HG03064 (cell line): ENCODE data around the gene CD24.
A peak's percentile ranks its signal among the peaks of the same experiment; 100 is the strongest.
"Not testable (repeated sequence)": the region's sequence is repeated elsewhere in the genome, so short reads cannot be mapped to it uniquely, and the experiment has no call there.

Experiments
- ATAC-seq: cut with Tn5 transposase; IDR thresholded peaks from one replicate; pipeline ENCODE4 v1.9.1; 2021; ENCODE audit warnings: low read depth; ENCODE audit not compliant: unreplicated experiment

CD24 gene

GRCh38 chr6:106974336-106974998 is at the start of gene CD24:
Gene CD24 (minus strand): TSS chr6:106974729. CDS start chr6:106974646, 83 bp downstream.
- ATAC-seq, result peak; percentile 24

- no peak for ATAC-seq
Observed at GRCh38 chr6:107021446-107022185, 47.1 kb upstream of the CD24 start.

- no peak for ATAC-seq
Observed at GRCh38 chr6:107020239-107020638, 45.7 kb upstream of the CD24 start.

GRCh38 chr6:107019628-107020027 is 45.1 kb upstream of the CD24 start:
- ATAC-seq, result not testable (repeated sequence)

- no peak for ATAC-seq
Observed at GRCh38 chr6:107019047-107019446, 44.5 kb upstream of the CD24 start.

- ATAC-seq, result no peak
Observed at GRCh38 chr6:107009499-107009898, 35.0 kb upstream of the CD24 start.

- ATAC-seq, result no peak
Observed at GRCh38 chr6:106997392-106998158, 23.0 kb upstream of the CD24 start.

- no peak for ATAC-seq
Observed at GRCh38 chr6:106995640-106996039, 21.1 kb upstream of the CD24 start.

GRCh38 chr6:106989737-106990136 is 15.2 kb upstream of the CD24 start:
- not testable (repeated sequence) for ATAC-seq

- ATAC-seq, result no peak
Observed at GRCh38 chr6:106988664-106989063, 14.1 kb upstream of the CD24 start.

GRCh38 chr6:106981926-106982325 is 7.4 kb upstream of the CD24 start:
- ATAC-seq, result no peak

GRCh38 chr6:106980926-106981325 is 6.4 kb upstream of the CD24 start:
- ATAC-seq, result no peak

- ATAC-seq, result no peak
Observed at GRCh38 chr6:106979435-106979884, 4.9 kb upstream of the CD24 start.

- ATAC-seq, result no peak
Observed at GRCh38 chr6:106977246-106977645, 2.7 kb upstream of the CD24 start.

GRCh38 chr6:106976270-106976669 is 1.7 kb upstream of the CD24 start:
- no peak for ATAC-seq

GRCh38 chr6:106975738-106976064 is 1.2 kb upstream of the CD24 start:
- ATAC-seq, result no peak

- peak; percentile 51 for ATAC-seq
Observed at GRCh38 chr6:106974999-106975737, 639 bp upstream of the CD24 start.

- ATAC-seq, result no peak
Observed at GRCh38 chr6:106973836-106974335, 643 bp downstream of the CD24 start.

- no peak for ATAC-seq
Observed at GRCh38 chr6:106973018-106973835, 1.3 kb downstream of the CD24 start.

- ATAC-seq, result no peak
Observed at GRCh38 chr6:106972500-106972899, 2.0 kb downstream of the CD24 start.
